NCI-H345 treated with DMSO at 0.1 percent for 48 hours (cell line): ENCODE results near the gene ABHD16A.

Experiments used
- DNase-seq: peaks from one replicate; lab custom pipeline; 2025; ENCODE audit not compliant: unreplicated experiment; lab: John Stamatoyannopoulos, UW

ABHD16A gene

DNA sequence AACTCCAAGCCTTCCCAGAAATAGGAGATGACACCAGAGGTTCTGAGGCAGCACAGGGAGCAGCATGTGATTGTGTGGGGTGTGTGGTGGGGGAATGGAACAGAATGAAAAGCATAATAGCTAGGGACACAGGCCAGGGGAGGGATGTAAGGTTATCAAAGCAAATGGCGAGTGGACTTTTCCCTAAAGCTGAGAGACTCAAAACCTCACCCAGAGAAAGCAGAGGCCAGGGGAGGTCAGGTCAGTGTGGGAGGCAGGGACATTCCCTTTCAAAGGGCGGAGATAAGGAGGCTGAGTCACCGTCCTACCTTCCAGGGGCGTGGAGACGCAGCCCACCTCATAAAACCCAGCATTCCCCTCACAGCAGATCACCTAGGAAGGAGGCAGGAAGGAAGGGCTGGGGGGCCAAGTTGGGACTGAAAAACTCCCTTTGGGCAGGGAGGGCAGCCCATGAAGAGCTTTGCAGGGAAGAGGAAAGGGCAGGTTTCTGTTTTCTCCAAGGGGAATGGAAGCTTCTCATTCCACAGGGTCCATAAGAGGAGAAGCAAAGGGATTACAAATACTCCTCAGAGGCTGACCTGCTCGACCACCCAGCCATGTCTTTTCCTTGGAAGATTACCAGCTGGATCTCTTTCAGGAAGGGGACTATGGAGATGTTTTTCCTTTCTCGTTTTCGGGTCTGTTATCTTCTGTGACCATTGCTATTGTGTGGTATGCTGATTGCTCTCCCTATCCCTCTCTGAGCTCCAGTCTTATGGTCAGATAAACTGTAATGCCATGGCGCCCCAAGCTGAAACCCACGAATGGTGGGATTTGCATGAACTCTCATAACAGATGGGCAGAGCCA, 12.7 kb downstream of the ABHD16A start:
- DNase-seq = no peak

GRCh38 chr6:31689249-31690110, 13.6 kb downstream of the ABHD16A start:
- no peak for DNase-seq

DNA sequence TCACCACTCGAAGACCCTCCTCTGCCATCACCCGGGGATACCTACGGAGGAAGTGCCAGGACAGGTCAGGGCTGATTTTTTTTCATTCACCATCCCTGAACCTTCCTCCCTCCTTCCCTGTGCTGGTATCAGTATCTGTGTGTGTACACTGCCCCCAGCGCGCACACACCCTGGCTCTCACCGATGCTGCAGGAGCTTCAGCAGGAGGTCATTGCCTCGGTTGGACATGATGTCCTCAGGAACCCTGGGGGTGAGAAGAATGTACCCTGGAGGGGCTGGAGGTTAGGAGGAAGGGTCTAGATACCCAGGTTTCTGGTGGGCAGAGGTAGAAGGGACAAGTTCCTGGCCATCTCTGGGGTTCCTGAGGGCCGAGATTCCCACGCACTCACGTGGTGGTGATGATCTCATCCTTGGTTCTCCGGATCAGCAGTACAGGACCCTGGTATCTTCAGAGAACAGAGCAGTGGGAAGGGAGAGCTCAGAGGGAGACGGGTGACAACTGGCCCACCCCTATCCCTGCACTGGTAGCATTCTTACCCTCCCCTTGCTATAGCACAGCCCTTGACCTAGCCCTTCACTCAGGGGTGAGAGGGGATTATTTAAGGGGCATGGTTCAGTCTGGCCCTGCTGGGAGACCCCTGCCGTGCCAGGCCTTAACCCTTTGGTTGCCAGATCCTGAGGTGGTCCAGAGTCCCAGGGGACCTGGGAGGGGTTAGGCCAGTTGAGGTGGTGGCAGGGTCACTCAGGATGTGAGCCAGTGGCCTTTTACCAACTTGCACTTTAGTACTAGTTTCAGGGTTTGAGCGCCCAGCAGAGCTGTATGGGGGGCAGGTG, 15.0 kb downstream of the ABHD16A start:
- DNase-seq = no peak

DNA sequence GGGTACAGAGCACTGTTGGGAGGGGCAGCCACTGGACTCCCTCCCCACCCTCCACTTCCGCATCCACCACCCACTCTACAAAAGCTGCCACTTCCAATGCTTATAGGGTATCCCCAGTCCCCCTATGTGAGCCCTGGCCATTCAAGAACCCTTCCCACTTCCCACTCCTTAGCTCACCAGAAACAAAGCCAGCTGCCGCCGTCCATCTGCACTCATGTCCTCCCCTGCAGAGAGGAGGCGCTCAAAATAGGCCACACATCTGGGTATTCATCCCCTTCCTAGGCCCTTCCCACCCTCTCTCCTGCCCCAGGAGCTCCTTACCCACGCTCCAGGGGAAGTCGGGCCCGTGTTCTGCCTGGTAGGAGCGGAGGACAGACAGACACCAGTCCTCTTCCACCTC, 15.8 kb downstream of the ABHD16A start:
- no peak for DNase-seq

- no peak for DNase-seq
Measured at GRCh38 chr6:31686483-31686882, 16.6 kb downstream of the ABHD16A start.

DNA sequence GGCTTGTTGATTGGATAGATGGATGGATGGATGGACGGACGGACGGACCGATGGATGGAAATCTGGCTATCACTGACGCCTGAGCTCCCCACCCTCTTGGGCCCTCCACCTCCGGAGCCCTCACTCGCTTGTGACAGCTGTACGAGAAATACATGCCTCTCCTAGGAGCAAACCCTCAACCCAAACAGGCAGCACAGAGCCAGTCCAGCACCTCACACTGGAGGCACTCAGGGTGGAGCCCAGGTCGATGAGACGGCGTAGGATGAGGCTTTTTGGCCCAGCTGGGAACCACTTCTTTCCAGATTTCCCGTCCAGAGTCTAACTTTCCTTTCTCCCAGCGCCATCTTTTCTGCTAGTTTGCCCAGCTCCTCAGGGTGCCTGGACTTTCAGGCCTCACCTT, 19.5 kb downstream of the ABHD16A start:
- no peak for DNase-seq

GRCh38 chr6:31681135-31681671, 21.9 kb downstream of the ABHD16A start:
- DNase-seq = no peak

DNA sequence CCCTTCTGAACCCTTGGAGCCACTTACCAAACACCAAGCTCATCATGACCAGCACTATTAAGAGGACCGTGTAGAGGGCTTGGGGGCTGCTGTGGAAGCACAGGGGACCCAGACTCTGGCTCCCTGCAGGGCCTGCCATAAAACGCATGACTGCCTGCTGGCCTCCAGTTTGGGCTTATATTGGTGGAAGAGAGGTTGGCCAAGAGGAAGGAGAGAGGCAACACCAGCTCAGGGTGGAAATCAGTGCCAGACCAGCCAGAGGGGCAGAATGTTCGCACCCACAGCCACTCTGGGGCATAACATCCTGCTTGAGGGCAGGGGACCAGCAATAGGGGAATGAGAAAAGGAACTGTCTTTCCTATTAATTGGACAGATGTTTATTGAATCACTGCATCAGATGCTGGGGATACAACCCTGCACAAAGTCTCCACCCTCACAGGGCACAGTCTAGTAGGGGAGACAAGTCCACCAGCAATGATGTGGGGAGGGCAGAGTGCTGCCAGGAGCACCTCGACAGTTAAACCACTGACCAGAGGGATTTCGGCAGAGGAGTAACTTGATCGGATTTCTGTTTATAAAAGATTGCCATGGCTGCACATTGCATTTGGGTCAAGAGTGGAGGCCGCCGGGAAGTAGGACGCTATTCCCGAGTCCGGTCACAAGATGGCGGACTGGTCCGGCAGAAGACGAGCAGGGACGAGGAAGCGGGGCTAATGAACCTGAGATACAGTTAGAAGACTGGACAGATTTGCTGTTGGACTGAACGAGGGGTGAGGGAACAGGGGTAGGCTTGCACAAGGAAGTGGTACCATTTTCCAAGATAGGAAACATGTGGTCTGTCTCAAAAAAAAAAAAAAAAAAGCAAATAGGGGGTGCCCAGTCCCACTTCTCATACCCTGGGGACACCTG, 22.6 kb downstream of the ABHD16A start, which contains the start of gene LY6G5C:
Gene LY6G5C (minus strand): TSS at position 842 of the 909 bp plus-strand sequence. CDS start 694 bp downstream, at position 148.
- peak; percentile 77 for DNase-seq

- DNase-seq = no peak
Measured at GRCh38 chr6:31677955-31678354, 25.2 kb downstream of the ABHD16A start.

DNA sequence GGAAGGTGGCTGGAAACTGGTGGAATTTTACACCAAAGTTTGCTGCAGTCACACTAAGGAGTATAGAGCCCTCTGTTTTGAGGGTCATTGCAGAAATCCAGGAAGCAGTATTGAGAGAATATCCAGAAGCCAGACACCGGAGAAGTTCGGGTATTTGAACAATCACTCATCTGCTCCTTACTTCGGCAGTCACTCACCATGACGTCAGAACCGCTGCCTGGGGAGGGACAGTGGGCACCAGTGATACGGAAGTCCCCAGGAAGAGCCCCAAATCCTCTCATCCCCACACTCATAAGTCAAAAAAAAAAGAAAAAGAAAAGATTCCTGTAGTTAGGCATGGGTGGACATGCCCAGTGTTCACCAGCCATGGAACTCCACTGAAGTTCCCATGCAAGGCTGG, 26.2 kb downstream of the ABHD16A start:
- no peak for DNase-seq

GRCh38 chr6:31676322-31676903, 26.7 kb downstream of the ABHD16A start:
- DNase-seq = no peak

DNA sequence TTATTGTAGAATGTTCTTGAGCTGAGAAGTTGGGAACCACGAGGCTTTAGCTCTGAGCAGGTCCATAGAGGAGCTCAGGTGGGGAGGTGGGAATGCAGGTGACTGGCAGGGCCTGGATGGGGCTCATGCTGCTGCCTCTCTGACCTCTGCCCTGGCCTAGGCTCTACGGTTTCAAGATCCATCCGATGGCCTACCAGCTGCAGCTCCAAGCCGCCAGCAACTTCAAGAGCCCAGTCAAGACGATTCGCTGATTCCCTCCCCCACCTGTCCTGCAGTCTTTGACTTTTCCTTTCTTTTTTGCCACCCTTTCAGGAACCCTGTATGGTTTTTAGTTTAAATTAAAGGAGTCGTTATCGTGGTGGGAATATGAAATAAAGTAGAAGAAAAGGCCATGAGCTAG, 33.4 kb downstream of the ABHD16A start, which contains the start of gene LY6G5B:
Gene LY6G5B (plus strand): TSS at position 301 of the 400 bp plus-strand sequence. CDS start 975 bp downstream, outside the sequence.
- DNase-seq = no peak

DNA sequence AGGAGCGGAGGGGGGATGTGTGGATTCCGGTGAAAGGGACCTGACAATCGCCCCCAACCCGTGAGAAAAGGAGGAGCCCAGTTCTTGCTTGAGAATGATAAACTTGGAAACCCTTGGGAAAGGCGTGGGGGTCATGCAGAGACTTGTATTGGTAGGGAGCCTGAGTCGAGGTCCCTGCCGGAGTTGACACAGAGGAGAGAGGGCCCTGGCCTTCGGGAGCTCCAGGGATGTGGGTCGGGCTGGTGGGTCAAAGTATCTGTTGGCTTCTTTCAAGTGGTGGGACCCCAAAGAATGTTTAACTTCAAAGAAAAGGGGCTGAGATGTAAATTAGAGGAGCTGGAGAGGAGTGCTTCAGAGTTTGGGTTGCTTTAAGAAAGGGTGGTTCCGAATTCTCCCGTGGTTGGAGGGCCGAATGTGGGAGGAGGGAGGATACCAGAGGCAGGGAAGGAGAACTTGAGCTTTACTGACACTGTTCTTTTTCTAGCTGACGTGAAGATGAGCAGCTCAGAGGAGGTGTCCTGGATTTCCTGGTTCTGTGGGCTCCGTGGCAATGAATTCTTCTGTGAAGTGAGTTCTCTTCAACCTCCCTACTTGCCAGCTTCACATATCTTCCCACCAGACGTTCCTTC, 36.7 kb downstream of the ABHD16A start:
- DNase-seq = no peak

GRCh38 chr6:31665501-31666336, 37.4 kb downstream of the ABHD16A start, which contains the start of gene CSNK2B:
CSNK2B (plus strand) TSS chr6:31666080; CDS start chr6:31666832, 752 bp downstream.
- peak; percentile 96 for DNase-seq

DNA sequence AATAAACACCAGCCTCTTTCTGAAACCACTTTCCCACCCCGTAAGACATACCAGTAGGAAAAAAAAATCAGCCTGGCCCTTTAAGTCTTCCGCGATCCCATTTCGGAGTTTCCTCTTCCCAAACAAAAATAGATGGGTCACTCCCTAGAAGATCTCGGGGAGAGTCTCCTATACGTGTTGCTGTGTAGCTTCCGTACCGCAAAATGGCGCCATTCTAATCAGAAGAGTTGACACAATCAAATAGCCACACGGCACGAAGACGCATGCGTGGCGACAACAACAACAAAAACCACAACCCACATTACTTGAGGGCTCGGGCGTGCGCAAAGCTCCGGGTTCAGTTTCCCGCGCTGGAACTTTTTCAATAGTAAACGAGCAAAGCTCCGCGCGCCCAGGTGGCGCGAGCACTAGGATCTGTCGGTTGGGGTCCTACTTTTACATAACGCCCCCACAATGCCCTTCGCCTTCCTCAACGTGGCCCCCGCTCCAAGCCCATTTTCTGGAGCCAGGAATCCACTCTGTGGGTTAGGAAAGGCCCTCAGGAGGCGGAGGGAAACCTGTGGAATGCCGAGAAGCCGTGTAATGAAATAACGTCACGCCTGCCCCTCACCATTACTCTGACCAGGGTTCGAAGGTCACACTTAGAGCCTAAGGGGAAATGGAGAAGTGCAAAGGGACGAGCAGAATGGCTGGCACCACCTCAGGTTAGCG, 38.2 kb downstream of the ABHD16A start, which contains the start of gene GPANK1:
Gene GPANK1 (minus strand): TSS at position 208 of the 711 bp plus-strand sequence. CDS start 519 bp downstream, outside the sequence.
- peak; percentile 82 for DNase-seq

- DNase-seq = no peak
Measured at GRCh38 chr6:31663961-31664789, 38.9 kb downstream of the ABHD16A start.
